Keratinocyte (primary cell): ENCODE measurements around the gene HOXA5.

Experiments
- EZH2 ChIP-seq: IDR thresholded peaks from one replicate; pipeline ENCODE4 v1.6.1; 2012; ENCODE audit warnings: inconsistent platforms, mild to moderate bottlenecking, low read length, moderate library complexity
- TF ChIP-seq, protein P1 (sequence below), 3 experiments: IDR thresholded peaks in 1 of 3; conservative IDR thresholded peaks in 1 of 3; optimal IDR thresholded peaks in 1 of 3; 2 replicates in 2 of 3; 3 replicates in 1 of 3; pipeline versions ENCODE3 to v1.5.1; 2011; ENCODE audit warnings: low read length in 3 of 3, mild to moderate bottlenecking in 3 of 3, moderate library complexity in 2 of 3, control low read depth in 1 of 3, inconsistent platforms in 1 of 3; ENCODE audit not compliant: insufficient read depth in 2 of 3; ENCODE audit errors: extremely low read depth in 1 of 3

DNA sequence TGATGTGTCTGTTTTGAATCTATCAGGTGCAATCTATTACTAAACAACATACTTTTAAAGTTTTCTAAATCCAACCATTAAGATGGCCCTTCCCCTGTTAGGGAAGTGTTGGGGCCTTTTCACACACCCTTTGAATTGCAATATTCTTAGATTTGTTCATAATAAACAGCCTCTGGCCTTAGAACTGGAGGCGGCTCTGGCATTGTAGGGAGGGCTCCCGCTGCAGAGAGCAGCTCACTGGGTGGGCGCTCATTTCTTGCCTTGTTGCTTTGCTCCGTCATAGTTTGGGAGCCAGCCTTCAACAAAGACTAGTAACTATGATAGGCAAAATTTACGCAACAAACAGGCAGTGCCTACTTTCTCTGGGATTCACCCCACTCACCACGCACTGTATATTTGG lies 34.9 kb upstream of the HOXA5 start:
- TF ChIP-seq, protein P1, sequence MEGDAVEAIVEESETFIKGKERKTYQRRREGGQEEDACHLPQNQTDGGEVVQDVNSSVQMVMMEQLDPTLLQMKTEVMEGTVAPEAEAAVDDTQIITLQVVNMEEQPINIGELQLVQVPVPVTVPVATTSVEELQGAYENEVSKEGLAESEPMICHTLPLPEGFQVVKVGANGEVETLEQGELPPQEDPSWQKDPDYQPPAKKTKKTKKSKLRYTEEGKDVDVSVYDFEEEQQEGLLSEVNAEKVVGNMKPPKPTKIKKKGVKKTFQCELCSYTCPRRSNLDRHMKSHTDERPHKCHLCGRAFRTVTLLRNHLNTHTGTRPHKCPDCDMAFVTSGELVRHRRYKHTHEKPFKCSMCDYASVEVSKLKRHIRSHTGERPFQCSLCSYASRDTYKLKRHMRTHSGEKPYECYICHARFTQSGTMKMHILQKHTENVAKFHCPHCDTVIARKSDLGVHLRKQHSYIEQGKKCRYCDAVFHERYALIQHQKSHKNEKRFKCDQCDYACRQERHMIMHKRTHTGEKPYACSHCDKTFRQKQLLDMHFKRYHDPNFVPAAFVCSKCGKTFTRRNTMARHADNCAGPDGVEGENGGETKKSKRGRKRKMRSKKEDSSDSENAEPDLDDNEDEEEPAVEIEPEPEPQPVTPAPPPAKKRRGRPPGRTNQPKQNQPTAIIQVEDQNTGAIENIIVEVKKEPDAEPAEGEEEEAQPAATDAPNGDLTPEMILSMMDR (optimal IDR thresholded peaks at IDR 0.05 in 1 of 3, IDR thresholded peaks at IDR 0.05 in 1 of 3, conservative IDR thresholded peaks at IDR 0.05 in 1 of 3; ENCODE audit: extremely low read depth in 1 of 3, insufficient read depth in 2 of 3, low read length in 3 of 3): no peak
- no peak for TF ChIP-seq EZH2
